ENCODE results near the gene MRPL3.
"Not testable (repeated sequence)": the region's sequence is repeated elsewhere in the genome, so short reads cannot be mapped to it uniquely, and the experiment has no call there.

The MRPL3 gene

GRCh38 chr3:131491775-131492174 lies 11.0 kb downstream of the MRPL3 start:
- no peak for DNase-seq

- no peak for DNase-seq
Observed at GRCh38 chr3:131491084-131491483, 11.7 kb downstream of the MRPL3 start.

DNA sequence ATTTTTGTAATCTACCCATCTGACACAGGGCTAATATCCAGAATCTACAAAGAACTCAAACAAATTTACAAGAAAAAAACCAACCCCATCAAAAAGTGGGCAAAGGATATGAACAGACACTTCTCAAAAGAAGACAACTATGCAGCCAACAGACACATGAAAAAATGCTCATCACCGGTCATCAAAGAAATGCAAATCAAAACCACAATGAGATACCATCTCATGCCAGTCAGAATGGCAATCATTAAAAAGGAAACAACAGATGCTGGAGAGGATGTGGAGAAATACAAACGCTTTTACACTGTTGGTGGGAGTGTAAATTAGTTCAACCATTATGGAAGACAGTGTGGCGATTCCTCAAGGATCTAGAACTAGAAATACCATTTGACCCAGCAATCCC lies 16.2 kb downstream of the MRPL3 start:
- not testable (repeated sequence) for DNase-seq

DNA sequence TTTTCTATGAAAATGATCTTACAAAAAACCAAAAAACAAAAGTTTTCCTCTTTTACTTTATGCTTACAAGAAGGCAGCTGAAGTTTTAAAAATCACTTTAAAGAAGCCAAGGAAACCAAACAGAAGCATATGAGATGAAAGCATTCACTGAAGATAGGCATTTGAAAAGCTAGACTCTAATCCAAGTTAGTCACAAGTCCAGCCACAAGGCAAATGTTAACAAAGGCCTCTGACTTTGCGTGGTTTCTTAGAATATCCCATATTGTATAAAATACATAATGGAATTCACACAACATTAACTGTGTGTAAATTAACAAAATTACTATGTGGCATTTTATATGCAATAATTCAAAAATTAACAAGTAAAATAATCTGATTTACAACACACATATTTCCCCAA lies 17.7 kb downstream of the MRPL3 start:
- no peak for DNase-seq

DNA sequence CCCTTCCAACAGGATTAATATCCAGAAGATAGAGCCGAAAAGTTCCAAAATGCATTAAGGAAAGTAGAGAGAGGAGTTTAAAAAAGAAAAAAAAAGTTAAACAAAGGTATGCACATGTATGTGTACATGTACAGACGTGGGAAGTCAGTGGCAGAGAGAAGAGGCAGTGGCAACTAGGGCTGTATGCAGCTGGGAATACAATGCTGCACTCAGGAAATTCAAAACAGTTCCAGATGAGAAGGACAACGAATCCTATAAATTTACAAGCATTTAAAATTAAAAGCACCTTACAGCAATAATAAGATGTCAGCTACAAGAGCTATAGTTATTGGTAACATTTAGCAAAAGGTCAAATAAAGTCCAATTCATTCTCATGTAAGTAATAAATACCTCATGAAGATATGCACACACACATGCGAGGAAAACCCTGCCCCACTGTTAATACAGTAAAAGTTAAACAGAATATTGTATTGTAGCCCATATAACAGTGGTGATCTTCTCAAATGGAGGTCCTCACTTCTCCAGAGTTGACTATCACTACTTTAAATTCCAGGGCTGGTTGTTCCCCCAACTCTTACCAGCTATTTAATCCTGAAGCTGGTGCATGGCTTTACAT lies 18.2 kb downstream of the MRPL3 start:
- no peak for DNase-seq

GRCh38 chr3:131480116-131480515 lies 22.7 kb downstream of the MRPL3 start:
- no peak for DNase-seq

- DNase-seq = no peak
Observed at GRCh38 chr3:131477813-131478212, 25.0 kb downstream of the MRPL3 start.

DNA sequence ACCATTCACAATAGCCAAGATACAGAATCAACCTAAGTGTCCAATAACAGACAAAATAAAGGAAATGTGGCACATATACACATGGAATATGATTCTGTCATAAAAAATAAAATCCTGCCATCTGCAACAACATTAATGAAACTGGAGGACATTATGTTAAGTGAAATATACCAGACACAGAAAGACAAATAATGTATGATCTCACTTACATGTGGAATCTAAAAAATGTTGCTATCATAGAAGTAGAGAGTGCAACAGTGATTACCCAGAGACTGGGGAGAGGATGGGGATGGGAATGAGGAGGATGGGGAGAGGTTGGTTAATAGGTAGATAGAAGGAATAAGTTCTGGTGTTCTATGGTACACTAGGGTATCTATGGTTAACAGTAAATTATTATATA lies 28.7 kb downstream of the MRPL3 start:
- DNase-seq = no peak

GRCh38 chr3:131470377-131470776 lies 32.4 kb downstream of the MRPL3 start:
- DNase-seq = no peak

DNA sequence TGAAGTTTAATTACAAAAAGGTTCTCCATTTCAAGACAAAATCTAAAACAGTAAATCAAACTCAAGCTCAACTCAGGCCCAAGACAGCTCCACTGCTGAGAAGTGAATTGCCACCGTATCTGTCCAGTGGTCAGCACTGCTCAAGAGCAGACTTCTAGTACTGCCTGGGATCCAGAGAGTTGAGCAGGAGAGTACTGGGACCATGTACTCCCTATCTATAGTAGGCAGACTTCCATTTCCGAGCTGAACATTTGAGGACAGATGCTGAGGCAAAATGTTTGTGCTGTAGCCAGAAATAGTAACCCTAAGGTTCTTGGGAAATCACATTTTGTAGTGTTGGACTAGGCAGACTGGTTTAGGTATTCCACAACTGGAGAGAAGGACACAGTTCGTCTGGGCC lies 44.1 kb downstream of the MRPL3 start:
- no peak for DNase-seq

DNA sequence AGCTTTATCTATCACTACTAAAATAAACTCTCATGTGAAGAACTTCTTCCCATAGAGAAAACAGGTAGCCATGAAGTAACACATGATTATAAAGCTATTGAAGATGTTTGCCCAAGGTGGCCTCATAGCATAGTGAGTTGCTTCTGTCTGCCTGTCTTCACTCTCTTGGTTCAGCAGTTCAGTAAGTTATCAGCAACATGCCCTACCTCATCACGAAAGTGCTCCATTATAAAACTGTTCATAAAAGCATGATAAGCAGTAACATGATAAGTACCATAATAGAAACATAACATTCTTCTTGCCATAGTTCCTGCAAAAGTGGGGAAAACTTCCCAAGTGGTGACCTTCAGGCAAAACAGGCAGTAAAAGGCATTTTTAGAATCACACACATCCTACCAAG lies 45.6 kb downstream of the MRPL3 start:
- DNase-seq = no peak

DNA sequence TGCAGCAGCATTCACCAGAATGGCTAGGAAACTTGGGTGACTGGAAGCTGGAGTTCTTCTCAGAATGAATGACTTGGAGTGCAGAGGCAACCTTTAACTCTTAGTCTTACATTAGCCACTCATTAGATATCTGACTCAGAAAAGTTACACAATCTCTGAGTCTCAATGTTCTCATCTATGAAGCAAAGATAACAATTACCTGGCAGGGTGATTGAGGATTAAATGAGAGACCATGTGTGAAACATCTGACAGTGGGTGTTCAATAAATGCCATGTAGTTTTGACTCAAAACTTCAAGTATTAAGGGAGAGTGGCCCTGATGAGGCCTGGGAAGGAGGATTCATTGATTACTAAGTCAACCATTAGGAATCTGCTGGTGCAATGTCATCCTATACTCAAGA lies 48.3 kb downstream of the MRPL3 start:
- no peak for DNase-seq

GRCh38 chr3:131453533-131453932 lies 49.2 kb downstream of the MRPL3 start:
- DNase-seq = no peak

DNA sequence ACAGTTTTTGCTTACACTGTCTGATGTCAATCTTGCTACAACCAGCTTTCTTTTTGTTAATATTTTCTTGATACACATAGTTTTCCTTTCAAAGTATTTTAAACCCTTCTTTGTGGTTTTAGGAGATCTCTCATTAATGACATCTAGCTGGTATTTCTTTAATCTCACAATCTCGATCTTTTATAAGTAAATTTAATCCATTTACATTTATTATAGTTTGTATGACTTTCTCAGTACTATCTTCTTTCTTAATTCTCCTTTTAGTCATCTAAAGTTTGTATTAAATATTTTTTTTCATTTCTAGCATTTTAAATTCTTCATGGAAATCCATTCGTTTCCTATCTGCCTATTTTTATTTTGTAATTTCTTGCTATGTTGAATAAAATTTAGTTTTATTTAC lies 55.4 kb downstream of the MRPL3 start:
- no peak for DNase-seq

GRCh38 chr3:131444180-131444579 lies 58.6 kb downstream of the MRPL3 start:
- no peak for DNase-seq

DNA sequence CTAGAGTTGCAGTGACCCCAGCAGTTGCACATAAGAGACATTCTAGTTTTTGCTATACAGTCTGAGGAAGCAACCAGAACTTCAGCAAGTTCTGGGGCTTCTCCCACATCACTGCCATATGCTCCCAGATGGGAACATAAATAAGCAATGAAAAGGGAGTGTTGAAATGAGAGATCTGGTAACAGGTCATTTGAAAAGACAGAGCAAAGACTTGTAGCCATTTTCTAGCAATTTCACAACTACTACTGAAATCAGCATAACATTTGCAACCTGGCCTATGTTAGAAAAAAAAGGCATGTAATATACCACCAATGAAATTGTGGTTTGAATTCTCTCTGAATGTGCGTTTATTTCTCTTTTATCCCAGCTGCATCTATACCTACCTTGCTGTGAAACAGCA lies 63.7 kb downstream of the MRPL3 start:
- no peak for DNase-seq

DNA sequence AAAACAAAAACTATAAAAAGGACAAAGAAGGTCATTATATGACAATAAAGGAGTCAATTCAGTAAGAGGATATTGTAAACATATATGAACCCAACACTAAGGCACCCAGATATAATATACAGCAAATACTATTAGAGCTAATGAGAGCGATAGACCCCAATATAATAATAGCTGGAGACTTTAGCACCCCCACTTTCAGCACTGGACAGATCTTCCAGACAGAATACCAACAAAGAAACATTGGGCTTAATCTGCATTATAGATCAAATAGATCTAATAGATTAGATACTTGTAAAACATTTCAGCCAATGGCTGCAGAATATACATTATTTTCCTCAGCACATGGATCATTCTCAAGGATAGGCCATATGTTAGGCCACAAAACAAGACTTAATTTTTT lies 67.8 kb downstream of the MRPL3 start:
- no peak for DNase-seq

- DNase-seq = no peak
Observed at GRCh38 chr3:131432441-131432840, 70.3 kb downstream of the MRPL3 start.

- no peak for DNase-seq
Observed at GRCh38 chr3:131431754-131432153, 71.0 kb downstream of the MRPL3 start.

DNA sequence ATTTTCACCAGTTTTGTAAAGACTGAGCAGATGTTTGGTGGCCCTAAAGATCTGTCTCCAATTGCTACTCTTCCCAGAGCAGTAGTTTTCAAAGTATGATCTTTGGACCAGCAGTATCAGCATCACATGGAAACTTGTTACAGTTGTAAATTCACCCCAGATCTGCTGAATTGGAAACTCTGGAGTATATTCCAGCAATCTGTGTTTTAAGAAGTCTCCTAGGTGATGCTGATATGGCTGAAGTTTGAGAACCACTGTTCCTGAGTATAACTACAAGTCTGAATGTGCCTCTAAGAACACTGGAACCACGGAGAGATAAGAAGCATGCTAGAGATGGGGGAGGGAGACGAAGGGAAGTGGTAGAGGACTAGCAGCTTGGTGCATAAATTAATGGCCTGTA lies 75.5 kb downstream of the MRPL3 start:
- DNase-seq = no peak

GRCh38 chr3:131421957-131422498 lies 80.7 kb downstream of the MRPL3 start:
- no peak for DNase-seq

- no peak for DNase-seq
Observed at GRCh38 chr3:131421301-131421700, 81.5 kb downstream of the MRPL3 start.

GRCh38 chr3:131417751-131418150 lies 85.0 kb downstream of the MRPL3 start:
- no peak for DNase-seq
